Spleen (tissue), 11 donors: ENCODE results near the gene PDZD2. TPM values are rescaled to one million over a fixed set of nuclear protein-coding genes. Genes with fewer than 3 reads are reported as not detected.

ENCODE experiments used
- DNase-seq: peaks from one replicate; pipeline ENCODE4 v3.0.0-alpha.2; 2020
- H3K27ac ChIP-seq, 8 donors: fragments of 200-600 bp; sonication (generic) in 7 of 8; 1 replicate in 4 of 8; 2 replicates in 4 of 8; pipeline versions ENCODE4 v1.5.0 to v1.8.0; 2016 to 2021; ENCODE audit warnings: inconsistent platforms in 4 of 8, mild to moderate bottlenecking in 4 of 8, moderate library complexity in 1 of 8
- H3K27me3 ChIP-seq, 7 donors: fragments of 200-600 bp; sonication (generic) in 6 of 7; replicated peaks in 1 of 7; 1 replicate in 4 of 7; 2 replicates in 3 of 7; pipeline versions ENCODE4 v1.5.0 to v1.8.0; 2016 to 2021; ENCODE audit warnings: inconsistent platforms in 3 of 7, mild to moderate bottlenecking in 1 of 7
- H3K36me3 ChIP-seq, 6 donors: fragments of 200-600 bp; sonication (generic) in 5 of 6; 1 replicate in 4 of 6; 2 replicates in 2 of 6; pipeline versions ENCODE4 v1.5.0 to v1.8.0; 2016 to 2021; ENCODE audit warnings: inconsistent platforms in 2 of 6
- H3K4me1 ChIP-seq, 6 donors: fragments of 200-600 bp; sonication (generic) in 5 of 6; 1 replicate in 3 of 6; 2 replicates in 3 of 6; pipeline versions ENCODE4 v1.5.0 to v1.8.0; 2016 to 2021; ENCODE audit warnings: inconsistent platforms in 3 of 6
- H3K4me3 ChIP-seq, 8 donors: fragments of 200-600 bp; sonication (generic) in 7 of 8; 1 replicate in 4 of 8; 2 replicates in 4 of 8; pipeline versions ENCODE4 v1.5.0 to v1.8.0; 2016 to 2021; ENCODE audit warnings: inconsistent platforms in 4 of 8, mild to moderate bottlenecking in 4 of 8, moderate library complexity in 2 of 8
- H3K9me3 ChIP-seq, 8 donors: fragments of 200-600 bp; sonication (generic) in 7 of 8; 1 replicate in 4 of 8; 2 replicates in 4 of 8; pipeline versions ENCODE4 v1.5.0 to v1.8.0; 2016 to 2021; ENCODE audit warnings: inconsistent platforms in 4 of 8
- POLR2A ChIP-seq, 3 donors: fragments of 450-650 bp; IDR thresholded peaks; one replicate each; pipeline ENCODE4 v1.5.1; 2017; ENCODE audit warnings: antibody characterized with exemption in 3 of 3, mild to moderate bottlenecking in 1 of 3
- POLR2AphosphoS5 ChIP-seq, 3 donors: sonication (generic); formaldehyde crosslinking; IDR thresholded peaks; one replicate each; pipeline ENCODE4 v1.5.1; 2017; ENCODE audit warnings: antibody characterized with exemption in 3 of 3
- WGBS, 5 donors: extraction: QIAGEN DNeasy Blood & Tissue Kit in 3 of 5; methylation state at CpG; one replicate each; pipeline versions ENCODE4 v1.1.5 to v1.1.7; 2013 to 2018; 5-methylcytosine and 5-hydroxymethylcytosine counted together
- intact Hi-C: fragments of 100-400 bp; cut with DNase I; formaldehyde crosslinking; loops from one replicate; pipeline ENCODE4 v1.15.0; 2023; ENCODE audit warnings: low total_unique reads
- polyA plus RNA-seq, 3 donors: library from polyadenylated mRNA; stranded (reverse); fragments of 200-250 nt; gene quantifications; one replicate each; pipeline ENCODE4 v1.2.1, GENCODE V29; 2013
- total RNA-seq, 7 donors: library from RNA; depleted of rRNA in 3 of 7; stranded (reverse); fragments of >200 nt in 3 of 7; fragmentation: NEBNext Ultra II Directional in 4 of 7; extraction: Animal tissue kit (Norgen Biotek cat#: 25700) in 4 of 7; gene quantifications; one replicate each; pipeline versions ENCODE4 v1.1.0 to v1.2.1, GENCODE V29; 2016 to 2021
- TF ChIP-seq, protein P1 (sequence below), 11 experiments: fragments of 200-600 bp in 7 of 11; fragments of 450-650 bp in 4 of 11; sonication (generic) in 4 of 11; IDR thresholded peaks in 8 of 11; conservative IDR thresholded peaks in 3 of 11; 1 replicate in 7 of 11; 2 replicates in 4 of 11; pipeline versions ENCODE4 v1.4.0 to v1.8.0; 2016 to 2021; ENCODE audit warnings: antibody characterized with exemption in 11 of 11, inconsistent platforms in 4 of 11, mild to moderate bottlenecking in 1 of 11
- donor health status: healthy with polysubstance abuse.
- donor health status: DM: no; HTN: no; CAD: no; lungs with moderate emphysema.
- donor health status: DM: no; HTN: no; CAD: no.
- donor health status: Bipolar disorder and iron deficiency.
- donor health status: healthy.
- donor health status: DM: no; HTN: no; CAD: no.
- donor health status: DM: yes; HTN: yes; CAD: no.

Gene PDZD2
- total and polyA plus RNA-seq, 10 donors = 0.09 to 4.7 (median 2.4) TPM

DNA sequence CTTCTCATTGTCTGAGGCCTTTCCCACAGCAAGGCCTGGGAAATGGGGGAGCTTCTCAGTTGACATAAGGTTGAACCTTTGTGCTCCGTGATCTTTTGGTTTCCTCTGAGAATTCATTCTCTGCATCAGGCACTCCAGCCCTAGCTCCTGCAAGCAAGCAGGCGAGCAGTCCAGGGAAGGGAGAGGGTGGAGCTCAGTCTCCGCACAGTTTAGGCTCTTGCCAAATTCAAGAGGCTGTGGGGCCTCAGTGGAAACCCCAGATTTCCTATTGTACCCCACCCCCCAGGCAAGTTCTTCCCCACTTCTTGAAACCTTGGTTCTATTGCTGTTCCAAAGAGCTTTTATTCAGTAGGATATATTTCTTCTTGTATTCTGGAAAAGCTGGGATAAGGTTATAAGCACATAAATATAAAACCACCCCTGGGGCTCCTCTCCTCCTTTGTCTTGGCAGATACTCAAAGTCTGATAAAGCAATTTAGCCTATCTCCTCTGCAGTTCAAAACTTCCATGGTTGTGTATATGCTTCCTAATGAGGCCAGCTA, 147.2 kb downstream of the PDZD2 start:
- Histone ChIP-seq H3K9me3 (peaks cover 0 to 17% (median 6%) of the 10 kb centered on the region in 8 donors), H3K27ac (no peak overlapping the region), H3K36me3 (no peaks in the 10 kb centered on the region), H3K4me3 (no peak overlapping the region), H3K4me1 (no peaks in the 10 kb centered on the region), H3K27me3 (no peaks in the 10 kb centered on the region)
- no peak for DNase-seq
- intact Hi-C loops = no loop called here
- no peak for TF ChIP-seq POLR2AphosphoS5 (IDR thresholded peaks at IDR 0.05)
- TF ChIP-seq, protein P1, sequence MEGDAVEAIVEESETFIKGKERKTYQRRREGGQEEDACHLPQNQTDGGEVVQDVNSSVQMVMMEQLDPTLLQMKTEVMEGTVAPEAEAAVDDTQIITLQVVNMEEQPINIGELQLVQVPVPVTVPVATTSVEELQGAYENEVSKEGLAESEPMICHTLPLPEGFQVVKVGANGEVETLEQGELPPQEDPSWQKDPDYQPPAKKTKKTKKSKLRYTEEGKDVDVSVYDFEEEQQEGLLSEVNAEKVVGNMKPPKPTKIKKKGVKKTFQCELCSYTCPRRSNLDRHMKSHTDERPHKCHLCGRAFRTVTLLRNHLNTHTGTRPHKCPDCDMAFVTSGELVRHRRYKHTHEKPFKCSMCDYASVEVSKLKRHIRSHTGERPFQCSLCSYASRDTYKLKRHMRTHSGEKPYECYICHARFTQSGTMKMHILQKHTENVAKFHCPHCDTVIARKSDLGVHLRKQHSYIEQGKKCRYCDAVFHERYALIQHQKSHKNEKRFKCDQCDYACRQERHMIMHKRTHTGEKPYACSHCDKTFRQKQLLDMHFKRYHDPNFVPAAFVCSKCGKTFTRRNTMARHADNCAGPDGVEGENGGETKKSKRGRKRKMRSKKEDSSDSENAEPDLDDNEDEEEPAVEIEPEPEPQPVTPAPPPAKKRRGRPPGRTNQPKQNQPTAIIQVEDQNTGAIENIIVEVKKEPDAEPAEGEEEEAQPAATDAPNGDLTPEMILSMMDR (IDR thresholded peaks at IDR 0.05 in 8 of 11, conservative IDR thresholded peaks at IDR 0.05 in 3 of 11) = no peak
- 80 to 88% (median 82%) methylated on average over 3 of the region's 3 CpGs for WGBS, 5 donors

DNA sequence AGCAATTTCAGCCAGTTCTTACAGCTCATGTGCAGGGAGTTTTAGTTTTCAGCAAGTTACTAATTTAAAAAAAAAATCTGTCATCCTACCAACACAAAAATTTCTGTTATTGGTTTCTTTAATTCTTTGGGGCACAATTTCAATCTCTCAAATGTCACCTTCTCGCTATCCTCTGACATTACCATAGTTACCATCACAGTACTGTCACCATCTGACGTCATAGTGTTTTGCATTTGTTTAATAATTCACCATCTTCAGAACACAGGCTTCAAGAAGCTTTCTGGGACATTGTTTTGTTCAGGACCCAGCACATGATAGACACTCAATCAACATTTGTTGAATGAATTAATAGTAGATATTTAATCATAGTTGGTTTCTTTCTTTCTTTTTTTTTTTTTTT, 155.1 kb downstream of the PDZD2 start:
- H3K9me3 ChIP-seq = peaks cover 0 to 13% (median 4%) of the 10 kb centered on the region in 8 donors
- H3K4me1 ChIP-seq = no peaks in the 10 kb centered on the region
- TF ChIP-seq, protein P1 (IDR thresholded peaks at IDR 0.05 in 8 of 11, conservative IDR thresholded peaks at IDR 0.05 in 3 of 11) = no peak
- TF ChIP-seq POLR2A (IDR thresholded peaks at IDR 0.05) = no peak
- H3K4me3 ChIP-seq = no peak overlapping the region
- no peak overlapping the region for H3K27ac ChIP-seq
- intact Hi-C loops = no loop called here
- 83 to 90% (median 84%) methylated on average over 2 of the region's 2 CpGs for WGBS, 5 donors
- H3K36me3 ChIP-seq = no peaks in the 10 kb centered on the region
- peaks cover 0 to 2% (median 0%) of the 10 kb centered on the region in 7 donors for H3K27me3 ChIP-seq
- DNase-seq = no peak

DNA sequence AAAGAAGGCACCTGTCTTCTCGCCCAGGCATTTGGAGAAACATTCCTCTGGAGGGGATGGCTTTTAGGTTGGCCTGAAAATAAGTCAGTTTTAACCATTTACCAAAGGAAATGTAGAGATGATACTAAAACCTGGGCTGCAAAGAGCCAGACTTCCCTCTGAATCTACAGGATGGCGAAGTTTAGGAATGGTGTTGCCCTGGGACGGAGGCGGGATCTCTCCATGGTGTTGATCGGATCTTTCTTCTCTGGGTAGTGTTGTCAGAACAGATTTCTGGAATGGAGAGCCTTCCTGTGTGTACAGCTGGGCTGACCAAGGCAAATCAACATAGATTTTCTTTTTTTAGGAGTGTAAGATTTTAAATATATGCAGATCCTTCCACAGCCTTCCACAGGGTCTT, 159.2 kb downstream of the PDZD2 start:
- H3K9me3 ChIP-seq = no peaks in the 10 kb centered on the region
- no peak overlapping the region for H3K4me3 ChIP-seq
- H3K4me1 ChIP-seq = no peaks in the 10 kb centered on the region
- H3K27ac ChIP-seq = no peak overlapping the region
- intact Hi-C loops = no loop called here
- WGBS, 5 donors = 87 to 94% (median 91%) methylated on average over 5 of the region's 5 CpGs
- no peak for TF ChIP-seq POLR2AphosphoS5 (IDR thresholded peaks at IDR 0.05)
- DNase-seq = no peak
- no peaks in the 10 kb centered on the region for H3K36me3 ChIP-seq
- H3K27me3 ChIP-seq = peaks cover 0 to 4% (median 0%) of the 10 kb centered on the region in 7 donors

DNA sequence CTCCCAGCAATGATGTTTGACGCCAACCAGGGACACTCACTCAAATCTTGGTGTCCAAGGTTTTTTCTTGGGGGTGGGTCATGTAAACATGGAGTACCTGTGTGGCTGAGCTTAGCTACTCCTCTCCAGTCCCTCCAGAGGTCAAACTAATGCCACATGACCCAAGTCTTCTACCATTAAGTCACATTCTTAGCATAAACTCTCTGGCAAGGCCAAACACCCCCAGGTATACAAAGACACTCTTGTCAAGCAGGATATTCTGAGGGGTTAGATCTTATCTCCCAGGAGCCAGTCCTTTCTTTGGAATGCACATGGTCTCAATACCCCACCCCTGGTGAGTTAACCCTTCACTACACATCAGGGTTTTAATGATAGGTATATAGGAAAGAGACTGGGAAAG, 161.4 kb downstream of the PDZD2 start:
- Histone ChIP-seq H3K27ac (no peak overlapping the region), H3K4me1 (no peaks in the 10 kb centered on the region), H3K27me3 (peaks cover 0 to 4% (median 0%) of the 10 kb centered on the region in 7 donors), H3K9me3 (no peaks in the 10 kb centered on the region), H3K4me3 (no peak overlapping the region), H3K36me3 (no peaks in the 10 kb centered on the region)
- WGBS, 5 donors = 89 to 95% (median 92%) methylated on average over 1 of the region's 1 CpG
- DNase-seq = peak; percentile 14
- intact Hi-C loops = no loop called here
- TF ChIP-seq POLR2A (IDR thresholded peaks at IDR 0.05) (no peak), POLR2AphosphoS5 (IDR thresholded peaks at IDR 0.05) (no peak)
- TF ChIP-seq, protein P1 (IDR thresholded peaks at IDR 0.05 in 8 of 11, conservative IDR thresholded peaks at IDR 0.05 in 3 of 11) = no peak
